Esophagus muscularis mucosa (tissue), 4 donors: ENCODE measurements around the gene APOH. TPM values are rescaled to one million over a fixed set of nuclear protein-coding genes. Genes with fewer than 3 reads are reported as not detected.
A peak's percentile ranks its signal among the peaks of the same experiment; 100 is the strongest.

Source experiments
- DNase-seq: peaks from one replicate; pipeline ENCODE4 v3.0.0-alpha.2; 2017; ENCODE audit errors: extremely low spot score
- H3K27ac ChIP-seq, 4 donors: fragments of 200-600 bp; sonication (generic); replicated peaks in 1 of 4; 1 replicate in 3 of 4; 2 replicates in 1 of 4; pipeline ENCODE4 v1.5.1; 2016 to 2019; ENCODE audit warnings: mild to moderate bottlenecking in 1 of 4
- H3K27me3 ChIP-seq, 4 donors: fragments of 200-600 bp; sonication (generic); one replicate each; pipeline versions ENCODE4 v1.5.1 to v1.6.0; 2016 to 2019
- H3K36me3 ChIP-seq, 4 donors: fragments of 200-600 bp; sonication (generic); one replicate each; pipeline ENCODE4 v1.5.1; 2016 to 2019
- H3K4me1 ChIP-seq, 4 donors: fragments of 200-600 bp; sonication (generic); one replicate each; pipeline ENCODE4 v1.5.1; 2016 to 2019
- H3K4me3 ChIP-seq, 4 donors: fragments of 200-600 bp; sonication (generic); 1 replicate in 2 of 4; 2 replicates in 2 of 4; pipeline ENCODE4 v1.5.1; 2016 to 2019; ENCODE audit warnings: mild to moderate bottlenecking in 4 of 4, moderate library complexity in 1 of 4
- H3K9me3 ChIP-seq, 4 donors: fragments of 200-600 bp; sonication (generic); 1 replicate in 3 of 4; 2 replicates in 1 of 4; pipeline ENCODE4 v1.5.1; 2016 to 2019
- CTCF ChIP-seq, 3 experiments: fragments of 200-600 bp in 2 of 3; fragments of 450-650 bp in 1 of 3; sonication (generic) in 2 of 3; IDR thresholded peaks; one replicate each; pipeline ENCODE4 v1.5.1; 2017 to 2019; ENCODE audit warnings: antibody characterized with exemption in 3 of 3, mild to moderate bottlenecking in 2 of 3, moderate library complexity in 1 of 3
- EP300 ChIP-seq: sonication (generic); formaldehyde crosslinking; IDR thresholded peaks from one replicate; pipeline ENCODE4 v1.6.1; 2017; ENCODE audit warnings: antibody characterized with exemption
- POLR2A ChIP-seq: fragments of 450-650 bp; IDR thresholded peaks from one replicate; pipeline ENCODE4 v1.6.1; 2017; ENCODE audit warnings: antibody characterized with exemption, moderate library complexity, mild to moderate bottlenecking, low read depth
- POLR2AphosphoS5 ChIP-seq, 2 donors: sonication (generic); formaldehyde crosslinking; IDR thresholded peaks; one replicate each; pipeline ENCODE4 v1.6.1; 2017; ENCODE audit warnings: antibody characterized with exemption in 2 of 2
- WGBS: methylation state at CpG from one replicate; pipeline ENCODE4 v1.1.5; 2018; 5-methylcytosine and 5-hydroxymethylcytosine counted together
- intact Hi-C: fragments of 100-400 bp; cut with DNase I; formaldehyde crosslinking; loops from one replicate; pipeline ENCODE4 v1.15.1; 2023
- total RNA-seq, 4 donors: library from RNA; depleted of rRNA; stranded (reverse); fragments of >200 nt; gene quantifications; one replicate each; pipeline versions ENCODE4 v1.1.0 to v1.2.1, GENCODE V29; 2016

Gene APOH
- total RNA-seq, 4 donors from 2014 or later = not detected

- H3K27ac ChIP-seq = peak overlapping the region; percentile 75 to 82 (median 78)
- TF ChIP-seq POLR2A = no peak
- no peak for TF ChIP-seq POLR2AphosphoS5 (IDR thresholded peaks at IDR 0.05)
- no peak for TF ChIP-seq EP300
- TF ChIP-seq CTCF (IDR thresholded peaks at IDR 0.05) = no peak
- 12% methylated on average over 16 of the region's 16 CpGs for WGBS
- peaks cover 0 to 6% (median 0%) of the 10 kb centered on the region in 4 donors for H3K27me3 ChIP-seq
- H3K4me3 ChIP-seq = peak overlapping the region; percentile 69 to 90 (median 74)
- DNase-seq = no peak
- no peaks in the 10 kb centered on the region for H3K36me3 ChIP-seq
- H3K9me3 ChIP-seq = no peaks in the 10 kb centered on the region
- intact Hi-C loops = no loop called here
- peaks cover 16 to 35% (median 24%) of the 10 kb centered on the region in 4 donors for H3K4me1 ChIP-seq
Measured at GRCh38 chr17:66190738-66191592, 38.2 kb downstream of the APOH start.

GRCh38 chr17:66187718-66188117 is 41.5 kb downstream of the APOH start:
- WGBS = 96% methylated on average over 2 of the region's 2 CpGs
- peaks cover under 1 to 5% (median 3%) of the 10 kb centered on the region in 4 donors for H3K36me3 ChIP-seq
- no peaks in the 10 kb centered on the region for H3K9me3 ChIP-seq
- intact Hi-C loops = no loop called here
- TF ChIP-seq POLR2A (no peak), EP300 (no peak), CTCF (IDR thresholded peaks at IDR 0.05) (no peak), POLR2AphosphoS5 (IDR thresholded peaks at IDR 0.05) (no peak)
- no peak overlapping the region for H3K27ac ChIP-seq
- no peak for DNase-seq
- no peak overlapping the region for H3K4me3 ChIP-seq
- peaks cover 16 to 35% (median 23%) of the 10 kb centered on the region in 4 donors for H3K4me1 ChIP-seq
- H3K27me3 ChIP-seq = peaks cover 0 to 6% (median 0%) of the 10 kb centered on the region in 4 donors

- no peak overlapping the region for H3K4me3 ChIP-seq
- no peaks in the 10 kb centered on the region for H3K27me3 ChIP-seq
- H3K9me3 ChIP-seq = no peaks in the 10 kb centered on the region
- intact Hi-C loops = no loop called here
- H3K4me1 ChIP-seq = peaks cover 13 to 23% (median 14%) of the 10 kb centered on the region in 4 donors
- peaks cover 6 to 22% (median 18%) of the 10 kb centered on the region in 4 donors for H3K36me3 ChIP-seq
- no peak for TF ChIP-seq CTCF (IDR thresholded peaks at IDR 0.05)
- TF ChIP-seq POLR2A = no peak
- no peak for TF ChIP-seq POLR2AphosphoS5 (IDR thresholded peaks at IDR 0.05)
- TF ChIP-seq EP300 = no peak
- no peak overlapping the region for H3K27ac ChIP-seq
- 99% methylated on average over 4 of the region's 4 CpGs for WGBS
- DNase-seq = no peak
Measured at GRCh38 chr17:66185862-66186261, 43.4 kb downstream of the APOH start.

GRCh38 chr17:66184392-66184791 is 44.8 kb downstream of the APOH start:
- no peaks in the 10 kb centered on the region for H3K27me3 ChIP-seq
- DNase-seq = no peak
- H3K27ac ChIP-seq = no peak overlapping the region
- peaks cover 0 to 9% (median 0%) of the 10 kb centered on the region in 4 donors for H3K4me1 ChIP-seq
- TF ChIP-seq POLR2AphosphoS5 (IDR thresholded peaks at IDR 0.05) (no peak), CTCF (IDR thresholded peaks at IDR 0.05) (no peak), EP300 (no peak), POLR2A (no peak)
- intact Hi-C loops = no loop called here
- no peaks in the 10 kb centered on the region for H3K9me3 ChIP-seq
- WGBS = 94% methylated on average over 1 of the region's 1 CpG
- H3K36me3 ChIP-seq = peaks cover 6 to 25% (median 19%) of the 10 kb centered on the region in 4 donors
- H3K4me3 ChIP-seq = no peak overlapping the region
